ENCODE data around the gene INMT. TPM values are rescaled to one million over a fixed set of nuclear protein-coding genes. Genes with fewer than 3 reads are reported as not detected.

INMT gene
- total RNA-seq, 1 donor from 2014 or later: 5.9 TPM

Other genes with a start within 250 kb of the INMT start
- 36.3 and 42.7 TPM in 2 replicates for gene GGCT, start 247.3 kb upstream of the INMT start, total RNA-seq
- gene GARS1, start 157.3 kb upstream of the INMT start, total RNA-seq: 156 and 158 TPM in 2 replicates
- gene CRHR2, start 69.7 kb upstream of the INMT start, total RNA-seq: not detected in 2 replicates
- 0.66 and 0.78 TPM in 2 replicates for gene MINDY4, start 19.3 kb downstream of the INMT start, total RNA-seq
- 0.10 and 0.34 TPM in 2 replicates for gene AQP1, start 159.7 kb downstream of the INMT start, total RNA-seq
- gene GHRHR, start 211.8 kb downstream of the INMT start, total RNA-seq: not detected in 2 replicates

Data from T-helper 1 cell treated with Interleukin-12 subunit alpha and Interleukin-12 subunit beta and Interleukin-4 antibody, amounts not matched to agents 30 ng/mL and 1 ng/mL, for 36 hours (primary cell).